Tibial nerve (tissue), 4 donors: ENCODE results near the gene RAB35.

Experiments
- CTCF ChIP-seq, 5 experiments: fragments of 200-600 bp in 3 of 5; fragments of 450-650 bp in 2 of 5; sonication (generic) in 3 of 5; IDR thresholded peaks; one replicate each; pipeline ENCODE4 v1.5.1; 2016 to 2019; ENCODE audit warnings: antibody characterized with exemption in 5 of 5, mild to moderate bottlenecking in 3 of 5, moderate library complexity in 2 of 5
- EP300 ChIP-seq, 2 donors: sonication (generic); formaldehyde crosslinking; IDR thresholded peaks; one replicate each; pipeline ENCODE4 v1.6.1; 2017; ENCODE audit warnings: antibody characterized with exemption in 2 of 2, mild to moderate bottlenecking in 1 of 2
- POLR2A ChIP-seq, 2 donors: fragments of 450-650 bp; IDR thresholded peaks; one replicate each; pipeline ENCODE4 v1.6.1; 2017; ENCODE audit warnings: antibody characterized with exemption in 2 of 2, mild to moderate bottlenecking in 2 of 2, moderate library complexity in 2 of 2

GRCh38 chr12:120093336-120093591, 23.3 kb downstream of the RAB35 start:
- TF ChIP-seq CTCF (IDR thresholded peaks at IDR 0.05) (no peak), POLR2A (IDR thresholded peaks at IDR 0.05) (no peak), EP300 (IDR thresholded peaks at IDR 0.05) (no peak)
